H1 (cell line): ENCODE data around the gene HPX. TPM values are rescaled to one million over a fixed set of nuclear protein-coding genes. Genes with fewer than 3 reads are reported as not detected.

Experiments
- FOSL1 ChIP-seq: IDR thresholded peaks from 2 replicates; pipeline ENCODE4 v1.6.1; 2011; ENCODE audit warnings: mild to moderate bottlenecking, low read depth, low read length, moderate library complexity; ENCODE audit not compliant: insufficient read depth
- JUN ChIP-seq: IDR thresholded peaks from 2 replicates; pipeline ENCODE4 v1.6.1; 2011; ENCODE audit warnings: low read depth, mild to moderate bottlenecking, improper control_type of control experiment, low read length
- JUND ChIP-seq: IDR thresholded peaks from 2 replicates; pipeline ENCODE4 v1.6.1; 2011; ENCODE audit warnings: mild to moderate bottlenecking, improper control_type of control experiment, low read length
- MAFK ChIP-seq: IDR thresholded peaks from 2 replicates; pipeline ENCODE4 v1.6.1; 2012; ENCODE audit warnings: low read depth, mild to moderate bottlenecking, improper control_type of control experiment, low read length
- NANOG ChIP-seq: IDR thresholded peaks from 2 replicates; pipeline ENCODE4 v1.6.1; 2011; ENCODE audit warnings: low read length, low read depth, mild to moderate bottlenecking, inconsistent platforms; ENCODE audit not compliant: insufficient read depth, poor library complexity, severe bottlenecking
- SAP30 ChIP-seq: fragments of 300-600 bp; sonication (generic); IDR thresholded peaks from 2 replicates; pipeline ENCODE4 v1.7.1; 2012; ENCODE audit warnings: low read length, moderate library complexity, mild to moderate bottlenecking, inconsistent platforms; ENCODE audit not compliant: insufficient read depth, insufficient replicate concordance
- SIRT6 ChIP-seq: IDR thresholded peaks from one replicate; pipeline ENCODE4 v1.7.1; 2012; ENCODE audit warnings: low read length, inconsistent platforms
- SP2 ChIP-seq: IDR thresholded peaks from 2 replicates; pipeline ENCODE4 v1.6.1; 2012; ENCODE audit warnings: mild to moderate bottlenecking, low read length, inconsistent platforms
- SRF ChIP-seq: IDR thresholded peaks from 2 replicates; pipeline ENCODE4 v1.6.1; 2011; ENCODE audit warnings: mild to moderate bottlenecking, low read depth, low read length, moderate library complexity
- TAF1 ChIP-seq: IDR thresholded peaks from 2 replicates; pipeline ENCODE4 v1.6.1; 2011; ENCODE audit warnings: mild to moderate bottlenecking, low read depth, low read length
- ZNF274 ChIP-seq: IDR thresholded peaks from 2 replicates; pipeline ENCODE4 v1.7.0; 2012; ENCODE audit warnings: low read length, borderline replicate concordance; ENCODE audit errors: extremely low read depth
- polyA plus RNA-seq, 7 experiments: library from polyadenylated mRNA; depleted of rRNA in 3 of 7; stranded (reverse) in 5 of 7; unstranded in 2 of 7; fragments of >200 nt in 5 of 7; fragments of 200-250 nt in 2 of 7; gene quantifications; 1 replicate in 5 of 7; 2 replicates in 1 of 7; 4 replicates in 1 of 7; pipeline versions ENCODE4 v1.2.1 to v1.2.3, GENCODE V29; 2011 to 2013; ENCODE audit warnings: missing spikeins in 2 of 7, mixed read lengths in 2 of 7
- total RNA-seq: library from RNA; stranded (reverse); fragmentation: NEBNext Ultra II Directional; extraction: Animal tissue kit (Norgen Biotek cat#: 25700); gene quantifications from 2 replicates; pipeline ENCODE4 v1.2.1, GENCODE V29; 2021
- TF ChIP-seq, protein P1 (sequence below): fragments of 300-600 bp; sonication (generic); IDR thresholded peaks from 2 replicates; pipeline ENCODE4 v1.7.1; 2012; ENCODE audit warnings: low read length, moderate library complexity, mild to moderate bottlenecking, inconsistent platforms; ENCODE audit not compliant: insufficient replicate concordance

HPX gene
- total and polyA plus RNA-seq, 2 of the 8 experiments (the other 6 are each of a cell fraction or from before 2014, with no cell fraction given), result 0.80 to 0.97 TPM

DNA sequence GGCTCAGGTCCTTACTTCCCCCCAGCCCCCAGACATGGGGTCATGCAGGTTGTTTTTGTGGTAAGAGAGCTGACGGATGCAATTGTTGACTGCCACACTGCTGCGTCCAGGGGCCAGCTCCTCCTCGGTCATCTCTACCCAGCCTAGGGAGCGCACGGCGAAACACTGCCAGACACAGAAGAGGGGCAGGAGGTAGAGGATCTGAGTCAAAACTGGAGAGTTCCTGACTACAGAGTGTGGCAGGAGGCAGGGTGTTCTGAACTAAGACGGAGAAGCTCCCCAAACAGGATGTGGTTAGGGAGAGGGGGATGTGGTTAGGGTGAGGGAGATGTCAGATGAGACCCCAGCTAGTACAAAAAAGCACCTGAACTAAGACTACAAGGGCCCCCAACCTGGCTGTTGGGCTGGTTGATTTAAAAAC, 38.2 kb downstream of the HPX start (continued):
- TF ChIP-seq, protein P1, sequence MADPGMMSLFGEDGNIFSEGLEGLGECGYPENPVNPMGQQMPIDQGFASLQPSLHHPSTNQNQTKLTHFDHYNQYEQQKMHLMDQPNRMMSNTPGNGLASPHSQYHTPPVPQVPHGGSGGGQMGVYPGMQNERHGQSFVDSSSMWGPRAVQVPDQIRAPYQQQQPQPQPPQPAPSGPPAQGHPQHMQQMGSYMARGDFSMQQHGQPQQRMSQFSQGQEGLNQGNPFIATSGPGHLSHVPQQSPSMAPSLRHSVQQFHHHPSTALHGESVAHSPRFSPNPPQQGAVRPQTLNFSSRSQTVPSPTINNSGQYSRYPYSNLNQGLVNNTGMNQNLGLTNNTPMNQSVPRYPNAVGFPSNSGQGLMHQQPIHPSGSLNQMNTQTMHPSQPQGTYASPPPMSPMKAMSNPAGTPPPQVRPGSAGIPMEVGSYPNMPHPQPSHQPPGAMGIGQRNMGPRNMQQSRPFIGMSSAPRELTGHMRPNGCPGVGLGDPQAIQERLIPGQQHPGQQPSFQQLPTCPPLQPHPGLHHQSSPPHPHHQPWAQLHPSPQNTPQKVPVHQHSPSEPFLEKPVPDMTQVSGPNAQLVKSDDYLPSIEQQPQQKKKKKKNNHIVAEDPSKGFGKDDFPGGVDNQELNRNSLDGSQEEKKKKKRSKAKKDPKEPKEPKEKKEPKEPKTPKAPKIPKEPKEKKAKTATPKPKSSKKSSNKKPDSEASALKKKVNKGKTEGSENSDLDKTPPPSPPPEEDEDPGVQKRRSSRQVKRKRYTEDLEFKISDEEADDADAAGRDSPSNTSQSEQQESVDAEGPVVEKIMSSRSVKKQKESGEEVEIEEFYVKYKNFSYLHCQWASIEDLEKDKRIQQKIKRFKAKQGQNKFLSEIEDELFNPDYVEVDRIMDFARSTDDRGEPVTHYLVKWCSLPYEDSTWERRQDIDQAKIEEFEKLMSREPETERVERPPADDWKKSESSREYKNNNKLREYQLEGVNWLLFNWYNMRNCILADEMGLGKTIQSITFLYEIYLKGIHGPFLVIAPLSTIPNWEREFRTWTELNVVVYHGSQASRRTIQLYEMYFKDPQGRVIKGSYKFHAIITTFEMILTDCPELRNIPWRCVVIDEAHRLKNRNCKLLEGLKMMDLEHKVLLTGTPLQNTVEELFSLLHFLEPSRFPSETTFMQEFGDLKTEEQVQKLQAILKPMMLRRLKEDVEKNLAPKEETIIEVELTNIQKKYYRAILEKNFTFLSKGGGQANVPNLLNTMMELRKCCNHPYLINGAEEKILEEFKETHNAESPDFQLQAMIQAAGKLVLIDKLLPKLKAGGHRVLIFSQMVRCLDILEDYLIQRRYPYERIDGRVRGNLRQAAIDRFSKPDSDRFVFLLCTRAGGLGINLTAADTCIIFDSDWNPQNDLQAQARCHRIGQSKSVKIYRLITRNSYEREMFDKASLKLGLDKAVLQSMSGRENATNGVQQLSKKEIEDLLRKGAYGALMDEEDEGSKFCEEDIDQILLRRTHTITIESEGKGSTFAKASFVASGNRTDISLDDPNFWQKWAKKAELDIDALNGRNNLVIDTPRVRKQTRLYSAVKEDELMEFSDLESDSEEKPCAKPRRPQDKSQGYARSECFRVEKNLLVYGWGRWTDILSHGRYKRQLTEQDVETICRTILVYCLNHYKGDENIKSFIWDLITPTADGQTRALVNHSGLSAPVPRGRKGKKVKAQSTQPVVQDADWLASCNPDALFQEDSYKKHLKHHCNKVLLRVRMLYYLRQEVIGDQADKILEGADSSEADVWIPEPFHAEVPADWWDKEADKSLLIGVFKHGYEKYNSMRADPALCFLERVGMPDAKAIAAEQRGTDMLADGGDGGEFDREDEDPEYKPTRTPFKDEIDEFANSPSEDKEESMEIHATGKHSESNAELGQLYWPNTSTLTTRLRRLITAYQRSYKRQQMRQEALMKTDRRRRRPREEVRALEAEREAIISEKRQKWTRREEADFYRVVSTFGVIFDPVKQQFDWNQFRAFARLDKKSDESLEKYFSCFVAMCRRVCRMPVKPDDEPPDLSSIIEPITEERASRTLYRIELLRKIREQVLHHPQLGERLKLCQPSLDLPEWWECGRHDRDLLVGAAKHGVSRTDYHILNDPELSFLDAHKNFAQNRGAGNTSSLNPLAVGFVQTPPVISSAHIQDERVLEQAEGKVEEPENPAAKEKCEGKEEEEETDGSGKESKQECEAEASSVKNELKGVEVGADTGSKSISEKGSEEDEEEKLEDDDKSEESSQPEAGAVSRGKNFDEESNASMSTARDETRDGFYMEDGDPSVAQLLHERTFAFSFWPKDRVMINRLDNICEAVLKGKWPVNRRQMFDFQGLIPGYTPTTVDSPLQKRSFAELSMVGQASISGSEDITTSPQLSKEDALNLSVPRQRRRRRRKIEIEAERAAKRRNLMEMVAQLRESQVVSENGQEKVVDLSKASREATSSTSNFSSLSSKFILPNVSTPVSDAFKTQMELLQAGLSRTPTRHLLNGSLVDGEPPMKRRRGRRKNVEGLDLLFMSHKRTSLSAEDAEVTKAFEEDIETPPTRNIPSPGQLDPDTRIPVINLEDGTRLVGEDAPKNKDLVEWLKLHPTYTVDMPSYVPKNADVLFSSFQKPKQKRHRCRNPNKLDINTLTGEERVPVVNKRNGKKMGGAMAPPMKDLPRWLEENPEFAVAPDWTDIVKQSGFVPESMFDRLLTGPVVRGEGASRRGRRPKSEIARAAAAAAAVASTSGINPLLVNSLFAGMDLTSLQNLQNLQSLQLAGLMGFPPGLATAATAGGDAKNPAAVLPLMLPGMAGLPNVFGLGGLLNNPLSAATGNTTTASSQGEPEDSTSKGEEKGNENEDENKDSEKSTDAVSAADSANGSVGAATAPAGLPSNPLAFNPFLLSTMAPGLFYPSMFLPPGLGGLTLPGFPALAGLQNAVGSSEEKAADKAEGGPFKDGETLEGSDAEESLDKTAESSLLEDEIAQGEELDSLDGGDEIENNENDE, result no peak
- no peak for TF ChIP-seq SP2
- TF ChIP-seq JUND, result no peak
- TF ChIP-seq ZNF274, result no peak
- no peak for TF ChIP-seq SAP30
- no peak for TF ChIP-seq TAF1
- no peak for TF ChIP-seq MAFK
- TF ChIP-seq SRF, result no peak
- TF ChIP-seq JUN, result no peak
- TF ChIP-seq FOSL1, result no peak
- no peak for TF ChIP-seq NANOG
- TF ChIP-seq SIRT6, result no peak
